OCI-LY7 (cell line): ENCODE results near the gene SCN1A.

Source experiments
- EZH2phosphoT487 ChIP-seq: fragments of 200-600 bp; sonication (generic); IDR thresholded peaks from 2 replicates; pipeline ENCODE4 v1.6.1; 2018; ENCODE audit warnings: low read depth, borderline replicate concordance, mild to moderate bottlenecking, mixed run types, antibody characterized with exemption, low read length, moderate library complexity, mixed read lengths
- TF ChIP-seq, protein P1 (sequence below): fragments of 200-600 bp; sonication (generic); conservative IDR thresholded peaks from 2 replicates; pipeline ENCODE4 v1.5.1; 2014; ENCODE audit warnings: mild to moderate bottlenecking, antibody characterized with exemption, low read length, moderate library complexity, mixed read lengths

DNA sequence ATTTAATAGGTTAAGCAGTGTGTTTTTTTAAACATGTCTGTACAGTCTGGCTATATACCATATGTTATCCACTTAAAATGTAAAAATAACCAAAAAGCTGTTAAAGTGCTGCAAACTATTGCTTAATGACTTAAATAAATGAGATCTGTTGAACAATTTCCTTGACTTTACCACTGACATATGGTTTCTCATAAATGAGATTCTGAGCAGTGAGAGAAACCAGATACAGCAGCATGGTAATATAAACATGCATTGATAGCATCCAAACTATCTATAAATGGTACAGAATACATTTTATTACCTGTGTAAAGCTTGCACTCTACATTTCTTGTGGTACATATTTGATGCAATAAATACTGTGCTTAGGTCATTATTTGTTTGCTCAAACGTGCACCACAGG lies 138.0 kb downstream of the SCN1A start:
- TF ChIP-seq, protein P1, sequence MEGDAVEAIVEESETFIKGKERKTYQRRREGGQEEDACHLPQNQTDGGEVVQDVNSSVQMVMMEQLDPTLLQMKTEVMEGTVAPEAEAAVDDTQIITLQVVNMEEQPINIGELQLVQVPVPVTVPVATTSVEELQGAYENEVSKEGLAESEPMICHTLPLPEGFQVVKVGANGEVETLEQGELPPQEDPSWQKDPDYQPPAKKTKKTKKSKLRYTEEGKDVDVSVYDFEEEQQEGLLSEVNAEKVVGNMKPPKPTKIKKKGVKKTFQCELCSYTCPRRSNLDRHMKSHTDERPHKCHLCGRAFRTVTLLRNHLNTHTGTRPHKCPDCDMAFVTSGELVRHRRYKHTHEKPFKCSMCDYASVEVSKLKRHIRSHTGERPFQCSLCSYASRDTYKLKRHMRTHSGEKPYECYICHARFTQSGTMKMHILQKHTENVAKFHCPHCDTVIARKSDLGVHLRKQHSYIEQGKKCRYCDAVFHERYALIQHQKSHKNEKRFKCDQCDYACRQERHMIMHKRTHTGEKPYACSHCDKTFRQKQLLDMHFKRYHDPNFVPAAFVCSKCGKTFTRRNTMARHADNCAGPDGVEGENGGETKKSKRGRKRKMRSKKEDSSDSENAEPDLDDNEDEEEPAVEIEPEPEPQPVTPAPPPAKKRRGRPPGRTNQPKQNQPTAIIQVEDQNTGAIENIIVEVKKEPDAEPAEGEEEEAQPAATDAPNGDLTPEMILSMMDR = no peak
- no peak for TF ChIP-seq EZH2phosphoT487
